Measurements from ENCODE around the gene MAT2B.
A peak's percentile ranks its signal among the peaks of the same experiment; 100 is the strongest.

The MAT2B gene

GRCh38 chr5:163505368-163506094 lies at the start of gene MAT2B:
Gene MAT2B, plus strand, starts transcription at chr5:163505619. Its CDS starts 68 bp downstream, at chr5:163505687.
- peak; percentile 72 for DNase-seq

- no peak for DNase-seq
Measured at GRCh38 chr5:163456029-163456589, 49.3 kb upstream of the MAT2B start.

- no peak for DNase-seq
Measured at GRCh38 chr5:163456840-163457239, 48.6 kb upstream of the MAT2B start.

GRCh38 chr5:163458778-163459385 lies 46.5 kb upstream of the MAT2B start:
- DNase-seq, result no peak

- no peak for DNase-seq
Measured at GRCh38 chr5:163459462-163459818, 46.0 kb upstream of the MAT2B start.

- peak; percentile 92 for DNase-seq
Measured at GRCh38 chr5:163459819-163460561, 45.4 kb upstream of the MAT2B start, which contains the start of gene NUDCD2. Gene NUDCD2, minus strand, starts transcription at chr5:163460102. Its CDS starts 52 bp downstream, at chr5:163460050.

GRCh38 chr5:163460562-163461171 lies 44.8 kb upstream of the MAT2B start, which contains the start of gene HMMR:
Gene HMMR, plus strand, starts transcription at chr5:163460632. Its CDS starts 61 bp downstream, at chr5:163460693.
- DNase-seq, result no peak

GRCh38 chr5:163463063-163463435 lies 42.4 kb upstream of the MAT2B start:
- DNase-seq, result no peak

- no peak for DNase-seq
Measured at GRCh38 chr5:163467682-163468081, 37.7 kb upstream of the MAT2B start.

- no peak for DNase-seq
Measured at GRCh38 chr5:163473635-163474243, 31.7 kb upstream of the MAT2B start.

- DNase-seq, result no peak
Measured at GRCh38 chr5:163475411-163475810, 30.0 kb upstream of the MAT2B start.

GRCh38 chr5:163478126-163478981 lies 27.1 kb upstream of the MAT2B start:
- no peak for DNase-seq

- DNase-seq, result no peak
Measured at GRCh38 chr5:163478982-163479271, 26.5 kb upstream of the MAT2B start.

- no peak for DNase-seq
Measured at GRCh38 chr5:163489055-163489744, 16.2 kb upstream of the MAT2B start.

GRCh38 chr5:163489745-163490075 lies 15.7 kb upstream of the MAT2B start:
- no peak for DNase-seq

- DNase-seq, result no peak
Measured at GRCh38 chr5:163496286-163496685, 9.1 kb upstream of the MAT2B start.

- DNase-seq, result no peak
Measured at GRCh38 chr5:163497315-163497714, 8.1 kb upstream of the MAT2B start.

- DNase-seq, result no peak
Measured at GRCh38 chr5:163498886-163499285, 6.5 kb upstream of the MAT2B start.

GRCh38 chr5:163502521-163502920 lies 2.9 kb upstream of the MAT2B start:
- DNase-seq, result no peak

- no peak for DNase-seq
Measured at GRCh38 chr5:163503106-163504078, 2.0 kb upstream of the MAT2B start.

Measured in NCI-H2107 (cell line).